ENCODE measurements around the gene ATP8B4.
A peak's percentile ranks its signal among the peaks of the same experiment; 100 is the strongest.

The ATP8B4 gene

GRCh38 chr15:49848282-49848724 lies 270.7 kb downstream of the ATP8B4 start:
- DNase-seq = no peak

DNA sequence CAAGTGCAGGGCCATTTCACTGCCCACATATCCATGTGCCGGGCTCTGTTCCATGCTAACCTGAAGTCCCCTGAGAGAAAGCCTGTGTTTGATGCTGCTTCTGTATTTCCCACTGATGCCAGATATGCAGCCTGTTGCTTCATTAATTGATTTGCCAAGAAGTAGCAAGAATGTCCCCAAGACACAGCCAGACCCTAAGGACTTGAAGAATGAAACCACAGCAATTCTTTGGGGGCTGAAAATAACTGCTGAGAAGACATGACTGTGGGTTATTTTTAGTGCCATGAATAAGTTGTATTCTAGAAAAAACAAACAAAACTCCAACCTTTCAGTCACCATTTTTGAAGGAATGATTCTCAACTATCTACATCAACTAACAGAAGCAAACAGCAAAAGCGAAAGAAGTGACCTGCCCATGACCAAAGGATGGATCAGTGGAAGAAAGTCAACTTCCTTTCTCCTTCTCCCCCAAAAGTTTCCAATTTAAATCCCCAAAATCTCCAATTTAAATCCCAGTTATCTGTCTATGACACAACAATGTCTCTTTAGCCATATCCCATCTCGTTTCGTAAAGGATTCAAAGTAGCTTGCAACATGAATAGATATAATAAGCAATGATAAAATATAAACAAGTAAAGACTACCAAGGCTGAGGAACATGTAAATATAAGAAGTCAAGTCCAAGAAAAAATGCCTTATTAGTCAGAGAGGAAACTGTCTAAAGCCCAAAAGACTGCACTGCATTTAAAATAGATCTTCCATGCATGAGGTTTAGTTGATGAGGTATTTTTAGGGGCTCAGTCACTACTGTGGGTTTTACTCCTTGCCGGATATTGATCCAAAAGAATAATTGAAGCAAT lies 271.4 kb downstream of the ATP8B4 start:
- DNase-seq = no peak

GRCh38 chr15:49844390-49844789 lies 274.6 kb downstream of the ATP8B4 start:
- DNase-seq = no peak

DNA sequence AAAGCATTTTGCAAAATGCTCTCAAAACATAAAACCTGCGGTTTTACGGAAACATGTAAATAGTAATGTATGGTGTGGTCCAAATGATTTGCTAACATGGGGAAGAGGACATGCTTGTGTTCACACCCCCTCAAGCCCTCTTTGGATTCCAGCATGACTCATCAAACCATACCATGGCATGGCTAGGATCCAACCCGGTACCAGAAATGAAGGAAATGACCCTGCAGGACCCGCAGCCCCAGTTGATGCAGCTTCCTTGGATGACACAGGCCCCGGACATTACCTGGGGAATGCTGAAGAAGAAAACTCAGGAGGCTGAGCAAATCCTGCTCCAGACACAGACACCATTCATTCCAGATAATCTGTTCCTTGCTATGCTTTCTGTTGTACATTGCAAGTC lies 275.3 kb downstream of the ATP8B4 start:
- DNase-seq = no peak

DNA sequence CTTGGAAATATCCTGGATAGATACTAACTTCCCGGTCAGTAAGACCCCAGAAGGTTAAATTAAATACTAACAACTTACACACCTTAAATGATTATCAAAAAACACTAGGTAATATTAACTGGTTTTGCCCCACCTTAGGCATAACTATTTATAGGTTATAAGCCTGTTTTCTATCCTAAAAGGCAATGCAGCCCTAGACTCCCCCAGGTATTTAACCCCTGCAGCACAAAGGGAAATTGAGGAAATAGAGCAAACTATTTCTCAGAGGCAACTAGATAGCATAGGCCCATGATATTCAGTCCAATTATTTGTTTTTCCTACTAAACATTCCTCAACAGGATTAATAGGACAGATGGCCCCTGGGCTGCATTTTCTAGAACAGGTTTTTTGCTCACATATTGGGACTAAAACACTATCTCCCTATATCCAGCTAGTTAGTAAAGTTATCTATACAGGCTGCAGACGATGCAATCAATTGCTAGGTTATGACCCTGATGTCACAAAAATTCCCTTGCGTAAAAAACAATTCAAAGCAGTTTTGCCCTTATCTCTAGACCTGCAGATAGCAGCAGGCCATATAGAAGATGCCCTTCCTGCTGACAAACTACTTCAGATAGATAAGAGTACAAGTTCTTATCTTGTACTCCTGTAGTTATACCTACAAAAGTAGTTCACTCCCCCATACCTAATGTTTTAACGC lies 276.9 kb downstream of the ATP8B4 start:
- DNase-seq = no peak

GRCh38 chr15:49832511-49832910 lies 286.5 kb downstream of the ATP8B4 start:
- peak; percentile 28 for DNase-seq

DNA sequence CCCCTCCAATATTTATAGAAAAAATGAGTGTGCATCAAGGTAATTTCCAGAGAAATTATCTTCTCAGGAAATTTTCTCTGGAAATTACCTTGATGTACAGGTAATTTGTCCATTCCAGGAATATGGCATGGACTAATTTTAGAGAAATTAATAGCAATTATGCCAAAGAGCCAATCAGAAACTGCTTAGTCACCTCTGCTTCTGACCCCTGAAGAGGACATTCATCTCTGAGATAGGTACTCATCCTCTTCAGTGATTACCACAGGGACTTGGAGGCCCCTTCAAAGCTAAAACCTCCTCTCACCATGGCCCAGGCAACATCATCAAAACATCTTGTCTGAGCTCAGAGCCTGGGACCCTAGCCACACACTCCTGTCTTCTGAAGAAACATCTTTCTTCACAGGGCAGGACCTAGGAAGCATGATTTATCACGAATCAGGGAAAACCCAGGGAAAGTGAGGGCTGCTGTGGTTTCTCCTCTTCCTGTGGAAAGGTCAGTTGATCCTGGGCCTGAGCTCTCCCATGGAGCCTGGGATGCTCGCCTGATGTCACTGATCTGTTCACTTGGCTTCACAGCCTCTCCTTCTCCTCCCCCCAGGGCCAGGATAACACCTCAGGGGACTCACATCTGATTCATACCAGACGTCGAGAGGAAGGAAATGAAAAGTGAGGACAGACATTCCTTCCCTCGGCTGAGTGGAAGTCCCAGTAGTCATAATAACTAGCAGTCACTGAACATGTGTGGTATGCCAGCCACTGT lies 287.6 kb downstream of the ATP8B4 start:
- no peak for DNase-seq

DNA sequence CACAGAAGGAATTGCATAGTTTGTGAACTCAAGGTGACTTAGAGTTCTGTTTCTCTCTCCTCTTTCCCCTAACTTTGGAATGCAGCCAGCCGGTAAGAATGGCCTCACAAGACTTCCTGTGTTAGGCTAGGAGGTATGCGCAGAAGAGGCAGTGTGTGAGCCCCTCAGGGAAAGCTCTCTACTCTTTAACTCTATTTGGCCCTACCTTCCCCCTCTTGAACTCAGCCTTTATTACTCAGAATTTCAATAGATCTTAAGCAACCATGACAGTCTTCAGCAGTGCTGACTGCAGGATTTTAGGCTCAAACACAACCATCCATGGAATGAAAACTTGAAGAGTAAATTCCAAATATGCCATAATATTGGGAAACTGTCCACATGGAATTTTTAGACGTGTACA lies 288.6 kb downstream of the ATP8B4 start:
- DNase-seq = no peak

DNA sequence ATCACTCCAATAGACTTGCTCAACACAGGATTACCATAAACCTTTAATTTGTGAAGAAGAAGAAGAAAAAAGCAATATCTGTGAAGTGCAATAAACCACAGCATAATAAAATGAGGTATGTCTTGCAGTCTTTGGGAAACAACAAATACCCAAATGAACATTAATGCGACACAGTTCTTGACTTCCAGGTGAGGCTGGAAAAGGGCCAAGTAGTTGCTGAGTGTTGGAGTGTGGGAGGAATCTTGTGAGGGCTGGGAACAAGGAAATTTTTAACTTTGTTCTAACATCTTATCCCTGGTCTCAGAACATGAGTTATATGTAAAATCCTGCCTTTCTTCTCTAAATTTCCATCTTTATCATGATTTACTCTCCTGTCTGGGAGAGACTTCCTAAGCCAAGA lies 291.7 kb downstream of the ATP8B4 start:
- DNase-seq = no peak

GRCh38 chr15:49826640-49827234 lies 292.3 kb downstream of the ATP8B4 start:
- DNase-seq = no peak

DNA sequence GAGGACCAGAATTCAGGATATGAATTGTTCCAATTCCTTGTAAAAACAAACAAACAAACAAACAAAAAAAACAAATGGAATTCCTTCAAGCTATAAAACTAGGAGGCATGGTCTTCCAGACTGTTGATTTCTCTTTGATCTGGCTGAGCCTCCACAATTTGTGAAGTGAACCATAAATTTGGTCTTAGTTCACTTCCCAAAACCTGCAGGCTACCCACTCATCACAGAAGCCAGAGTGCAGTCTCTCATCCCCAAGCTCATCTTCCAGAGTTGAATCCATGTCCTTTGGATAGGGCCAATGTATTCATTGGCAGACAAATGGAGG lies 294.3 kb downstream of the ATP8B4 start:
- DNase-seq = no peak

DNA sequence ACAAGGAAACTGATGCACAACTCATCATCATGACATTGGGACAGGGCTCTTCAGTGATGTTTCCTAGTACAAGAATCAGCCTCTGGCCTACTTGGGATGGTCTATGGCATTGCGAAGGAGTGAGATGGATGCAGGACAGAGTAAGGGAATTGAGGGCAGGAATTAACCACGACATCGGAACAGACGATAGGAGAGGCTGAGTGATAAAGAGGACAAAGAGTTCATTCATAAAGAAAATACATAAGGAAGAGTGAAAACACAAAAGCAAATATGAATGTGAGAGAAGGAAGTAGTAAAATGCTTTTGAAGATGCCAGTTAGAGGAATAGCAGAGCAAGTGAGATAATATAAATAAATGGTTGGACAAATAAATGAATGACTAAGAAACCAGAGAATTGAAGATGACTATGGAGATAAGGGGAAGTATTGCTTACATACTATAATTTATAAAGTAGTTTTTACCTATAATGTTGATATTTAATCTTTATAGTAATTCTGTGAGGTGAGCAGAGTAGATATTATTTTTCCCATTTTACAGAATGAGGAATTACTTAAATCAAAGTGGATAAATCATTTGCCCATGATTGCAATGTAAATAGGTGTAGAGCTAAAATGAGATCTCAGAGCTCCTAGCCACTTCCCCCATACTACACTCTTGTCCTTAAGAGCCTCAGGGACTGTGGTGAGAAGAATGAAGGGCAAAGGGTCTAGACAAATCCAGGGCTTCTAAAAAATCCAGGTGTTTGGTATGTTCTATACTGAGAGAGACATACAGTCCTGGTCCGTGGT lies 294.9 kb downstream of the ATP8B4 start:
- DNase-seq = no peak

- no peak for DNase-seq
These were observed 301.9 kb downstream of the ATP8B4 start for GRCh38 chr15:49817100-49817499.

GRCh38 chr15:49815950-49816349 lies 303.1 kb downstream of the ATP8B4 start:
- DNase-seq = no peak

- no peak for DNase-seq
These were observed 303.5 kb downstream of the ATP8B4 start for GRCh38 chr15:49815526-49815925.

GRCh38 chr15:49814709-49815108 lies 304.3 kb downstream of the ATP8B4 start:
- DNase-seq = no peak

GRCh38 chr15:49813625-49814024 lies 305.4 kb downstream of the ATP8B4 start:
- DNase-seq = no peak

DNA sequence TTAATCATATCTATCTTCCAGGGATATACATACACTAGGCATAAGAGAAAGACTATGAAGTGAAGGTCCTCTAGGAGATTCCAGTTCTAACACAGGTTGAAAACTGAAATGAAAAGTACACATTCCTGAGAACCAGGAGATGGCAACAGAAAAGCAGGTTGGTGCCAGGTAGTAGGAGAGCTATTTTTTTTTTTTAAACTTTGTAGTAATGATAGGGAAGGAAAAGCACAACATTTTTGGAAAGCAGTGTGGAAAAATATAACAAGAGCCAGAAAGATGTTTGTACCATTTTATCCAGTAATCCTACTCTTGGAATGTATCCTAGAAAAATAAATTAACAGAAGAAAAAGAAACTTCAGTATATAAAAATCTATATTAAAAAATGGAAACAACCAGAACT lies 308.3 kb downstream of the ATP8B4 start:
- DNase-seq = no peak

DNA sequence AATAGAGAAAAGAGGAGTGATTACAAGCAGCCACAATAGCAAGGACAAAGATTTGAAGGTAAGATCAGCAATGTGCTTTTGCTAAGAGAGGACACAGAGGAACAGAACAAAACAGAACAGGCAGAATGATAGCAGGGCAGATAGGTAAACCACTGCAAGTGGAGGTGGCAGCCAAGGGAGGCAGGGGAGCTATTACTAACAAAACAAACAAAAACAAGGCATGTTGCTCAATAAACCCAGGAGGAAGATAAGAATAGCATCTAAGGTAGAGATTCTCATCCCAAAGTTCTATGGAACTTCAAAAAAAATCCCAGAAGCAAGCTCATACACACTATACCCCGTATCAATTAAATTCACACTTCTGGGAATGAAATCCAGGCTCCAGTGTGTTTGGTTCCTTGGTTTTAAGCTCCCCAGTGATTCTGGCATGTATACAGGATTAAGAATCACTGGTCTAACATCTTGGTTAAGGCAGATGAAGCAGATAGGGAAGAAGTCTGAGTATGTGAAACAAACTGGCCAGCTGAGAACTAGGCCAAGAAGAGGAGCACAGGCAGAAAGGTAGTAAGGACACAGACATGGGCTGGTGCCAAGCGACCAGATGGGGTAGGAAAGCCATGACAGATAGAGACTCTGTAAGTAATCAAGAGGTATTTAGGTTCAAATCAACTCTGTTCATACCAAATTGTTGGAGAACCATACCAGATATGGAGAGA lies 309.0 kb downstream of the ATP8B4 start:
- DNase-seq = no peak

DNA sequence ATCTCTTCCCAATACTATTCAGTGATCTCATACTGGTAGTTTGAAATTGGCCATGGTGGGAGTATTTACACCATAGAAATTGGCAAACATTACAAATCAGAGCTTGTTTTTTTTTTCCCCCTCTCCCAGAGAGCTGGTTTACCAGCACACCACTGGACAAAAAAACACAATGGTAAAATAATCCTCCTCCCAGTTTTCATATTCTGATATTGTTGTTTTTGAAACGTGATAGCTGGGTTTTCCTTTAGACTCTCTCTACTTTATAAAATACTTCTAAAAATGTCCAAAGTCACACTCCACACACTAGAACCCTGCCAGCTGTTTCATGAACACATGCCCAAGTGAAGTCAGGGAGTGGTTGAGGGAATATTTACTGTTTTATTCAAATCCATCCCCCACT lies 310.7 kb downstream of the ATP8B4 start:
- no peak for DNase-seq

Data from NCI-H526 treated with DMSO at 0.1 percent for 48 hours (cell line).